NCI-H2081 (cell line): ENCODE data around the gene EPHB4.
"Not testable (repeated sequence)": the region's sequence is repeated elsewhere in the genome, so short reads cannot be mapped to it uniquely, and the experiment has no call there.

Experiments
- DNase-seq, 2 experiments: peaks; one replicate each; lab custom pipeline; 2025; lab: John Stamatoyannopoulos, UW

Gene EPHB4

DNA sequence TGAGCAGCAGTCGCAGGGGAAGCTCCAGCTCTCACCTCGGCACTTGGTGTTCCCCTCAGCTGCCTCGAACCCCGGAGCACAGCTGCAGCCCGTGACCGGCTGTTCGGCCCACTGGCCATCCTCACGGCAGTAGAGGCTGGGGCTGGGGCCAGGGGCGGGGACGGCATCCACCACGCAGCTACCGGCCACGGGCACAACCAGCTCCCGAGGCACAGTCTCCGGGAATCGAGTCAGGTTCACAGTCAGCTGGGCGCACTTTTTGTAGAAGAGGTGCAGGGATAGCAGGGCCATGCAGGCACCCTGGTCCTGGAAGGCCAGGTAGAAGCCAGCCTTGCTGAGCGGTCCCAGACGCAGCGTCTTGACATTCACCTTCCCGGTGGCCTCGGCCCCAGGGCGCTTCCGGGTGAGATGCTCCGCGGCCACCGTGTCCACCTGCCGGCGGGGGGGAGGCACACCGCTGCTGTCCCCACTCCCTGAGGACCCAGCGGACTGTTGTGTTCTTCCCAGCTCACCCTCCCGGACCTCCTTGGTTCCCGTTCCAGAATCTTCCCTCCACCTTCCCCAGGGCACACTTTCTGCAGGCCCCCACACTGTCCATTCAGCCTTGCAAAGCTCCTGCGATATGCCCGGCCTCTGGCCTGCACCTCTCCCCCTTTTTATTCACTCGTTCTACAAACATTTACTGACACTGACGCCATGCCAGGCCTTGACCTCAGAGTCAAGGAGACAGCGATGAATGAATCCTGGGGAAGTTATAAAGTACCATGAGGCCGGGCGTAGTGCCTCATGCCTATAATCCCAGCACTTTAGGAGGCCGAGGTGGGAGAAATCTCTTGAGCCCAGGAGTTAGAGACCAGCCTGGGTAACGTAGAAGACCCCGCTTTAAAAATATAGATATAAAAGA, 4.8 kb downstream of the EPHB4 start:
- DNase-seq = no peak

DNA sequence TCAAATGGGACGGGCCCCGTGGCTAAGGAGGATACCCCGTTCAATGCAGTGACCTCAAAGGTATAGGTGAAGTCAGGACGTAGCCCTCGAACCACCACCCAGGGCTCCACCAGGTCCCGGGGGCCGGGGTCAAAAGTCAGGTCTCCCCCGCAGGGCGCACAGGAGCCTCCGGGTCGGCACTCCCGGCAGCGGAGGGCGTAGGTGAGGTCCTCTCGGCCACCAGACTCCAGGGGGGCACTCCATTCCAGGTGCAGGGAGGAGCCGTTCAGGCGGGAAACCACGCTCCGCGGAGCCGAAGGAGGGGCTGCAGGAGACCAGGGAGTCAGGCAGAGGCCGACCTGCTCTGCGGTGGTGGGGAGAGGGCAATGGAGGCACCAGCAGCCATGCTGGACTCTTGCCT, 7.7 kb downstream of the EPHB4 start:
- DNase-seq = no peak

DNA sequence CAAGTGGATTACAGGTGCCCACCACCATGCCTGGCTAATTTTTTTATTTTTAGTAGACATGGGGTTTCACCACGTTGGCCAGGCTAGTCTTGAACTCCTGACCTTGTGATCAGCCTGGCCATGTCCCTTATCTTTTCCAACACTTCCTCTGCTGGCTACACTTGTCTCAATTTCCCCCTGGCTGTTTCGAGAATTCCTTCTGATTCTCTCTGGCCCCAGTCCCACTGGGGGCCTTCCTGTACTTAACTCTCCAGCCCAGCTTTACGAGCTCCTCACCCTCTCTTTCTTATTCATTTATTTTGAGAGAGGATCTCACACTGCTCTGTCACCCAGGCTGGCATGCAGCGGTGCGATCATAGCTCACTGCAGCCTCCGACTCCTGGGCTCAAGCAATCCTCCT, 8.5 kb downstream of the EPHB4 start:
- DNase-seq = no peak

DNA sequence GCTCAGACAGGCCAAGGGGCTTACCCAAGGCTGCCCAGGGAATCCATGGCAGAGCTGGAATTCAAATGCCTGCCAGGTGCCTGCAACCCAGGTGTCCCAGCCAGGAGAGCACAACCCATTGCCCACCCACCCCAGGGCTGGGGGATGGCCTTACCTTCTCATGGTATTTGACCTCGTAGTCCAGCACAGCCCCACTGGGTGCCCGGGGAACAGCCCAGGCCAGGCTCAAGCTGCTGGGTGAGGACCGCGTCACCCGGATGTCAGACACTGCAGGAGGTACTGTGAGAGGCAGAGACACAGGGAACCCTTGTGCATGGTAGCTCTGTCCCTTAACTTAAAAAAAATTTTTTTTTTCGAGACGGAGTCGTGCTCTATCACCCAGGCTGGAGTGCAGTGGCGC, 9.0 kb downstream of the EPHB4 start:
- no peak for DNase-seq

DNA sequence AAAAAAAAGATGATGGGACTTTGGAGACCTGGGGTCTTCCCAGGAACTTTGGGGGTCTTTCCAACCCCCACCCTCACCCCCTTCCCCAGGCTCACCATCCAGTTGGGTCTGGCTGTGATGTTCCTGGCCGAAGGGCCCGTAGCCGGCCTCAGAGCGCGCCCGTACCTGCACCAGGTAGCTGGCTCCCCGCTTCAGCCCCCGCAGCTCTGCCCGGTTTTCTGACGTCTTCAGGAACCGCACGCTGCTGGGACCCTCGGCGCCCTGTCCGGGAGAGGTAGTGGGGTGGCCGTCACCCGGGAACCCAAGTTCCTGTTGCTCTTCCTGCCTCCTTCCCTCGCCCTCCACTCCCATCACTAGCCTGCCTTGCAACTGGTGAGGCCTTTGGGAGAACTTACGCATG, 10.2 kb downstream of the EPHB4 start:
- no peak for DNase-seq

DNA sequence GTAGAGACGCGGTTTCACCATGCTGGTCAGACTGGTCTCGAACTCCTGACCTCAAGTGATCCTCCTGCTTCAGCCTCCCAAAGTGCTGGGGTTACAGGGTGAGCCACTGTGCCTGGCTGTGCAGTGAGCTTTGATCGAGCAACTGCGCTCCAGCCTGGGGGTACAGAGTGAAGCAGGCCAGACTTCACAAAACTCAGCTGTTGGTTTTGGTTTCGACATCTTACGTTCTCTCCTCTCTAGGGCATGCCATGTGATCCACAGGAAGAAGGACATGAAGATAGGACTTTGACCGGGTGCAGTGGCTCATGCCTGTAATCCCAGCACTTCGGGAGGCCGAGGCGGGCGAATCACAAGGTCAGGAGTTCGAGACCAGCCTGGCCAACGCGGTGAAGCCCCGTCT, 10.8 kb downstream of the EPHB4 start:
- DNase-seq = not testable (repeated sequence)

DNA sequence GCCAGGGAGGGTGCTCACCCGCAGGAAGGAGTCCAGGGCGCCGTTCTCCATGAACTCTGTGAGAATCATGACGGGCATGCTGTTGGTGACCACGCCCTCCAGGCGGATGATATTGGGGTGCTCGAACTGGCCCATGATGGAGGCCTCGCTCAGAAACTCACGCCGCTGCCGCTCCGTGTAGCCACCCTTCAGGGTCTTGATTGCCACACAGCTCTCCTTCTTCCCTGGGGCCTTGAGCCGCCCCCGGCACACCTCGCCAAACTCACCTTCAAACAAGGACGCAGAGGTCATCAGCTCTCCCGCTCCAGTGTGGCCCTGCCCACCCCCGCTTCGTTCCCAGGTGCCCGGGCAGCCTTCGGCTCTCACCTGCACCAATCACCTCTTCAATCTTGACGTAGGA, 14.6 kb downstream of the EPHB4 start:
- no peak for DNase-seq

DNA sequence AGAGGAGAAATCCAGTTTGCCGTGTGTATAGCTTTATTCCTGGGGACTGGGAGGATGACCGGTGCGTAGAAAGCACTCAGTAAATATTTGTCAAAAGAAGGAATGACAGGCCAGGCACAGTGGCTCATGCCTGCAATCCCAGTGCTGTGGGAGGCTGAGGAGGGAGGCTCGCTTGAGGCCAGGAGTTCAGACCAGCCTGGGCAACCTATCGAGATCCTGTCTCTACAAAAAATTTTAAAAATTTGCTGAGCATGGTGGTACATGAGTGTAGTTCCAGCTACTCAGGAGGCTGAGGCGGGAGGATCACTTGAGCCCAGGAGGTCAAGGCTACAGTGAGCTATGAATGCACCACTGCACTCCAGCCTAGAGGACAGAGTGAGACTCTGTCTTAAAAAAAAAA, 15.8 kb downstream of the EPHB4 start:
- DNase-seq = no peak

DNA sequence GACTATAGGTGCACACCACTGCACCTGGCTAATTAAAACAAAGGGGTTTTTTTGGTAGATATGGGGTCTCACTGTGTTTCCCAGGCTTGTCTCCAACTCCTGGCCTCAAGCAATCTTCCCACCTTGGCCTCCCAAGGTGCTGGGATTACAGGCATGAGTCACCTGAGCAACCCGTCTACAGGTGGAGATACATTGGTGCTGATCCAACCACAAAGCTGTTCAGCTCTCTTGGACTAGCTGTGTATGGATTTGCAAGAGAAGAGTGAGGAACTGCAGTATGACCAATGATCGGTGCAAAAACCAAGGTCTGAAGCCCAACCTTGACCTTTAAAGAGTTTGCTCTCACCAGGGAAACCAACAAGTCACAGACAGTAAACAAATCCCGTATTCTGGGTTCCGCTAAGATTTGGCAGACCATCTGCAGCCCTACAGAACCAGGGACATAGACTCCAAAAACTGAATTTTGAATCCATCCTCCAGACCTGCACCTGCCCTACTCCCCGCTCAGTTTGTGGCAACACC, 18.9 kb downstream of the EPHB4 start:
- DNase-seq = no peak

DNA sequence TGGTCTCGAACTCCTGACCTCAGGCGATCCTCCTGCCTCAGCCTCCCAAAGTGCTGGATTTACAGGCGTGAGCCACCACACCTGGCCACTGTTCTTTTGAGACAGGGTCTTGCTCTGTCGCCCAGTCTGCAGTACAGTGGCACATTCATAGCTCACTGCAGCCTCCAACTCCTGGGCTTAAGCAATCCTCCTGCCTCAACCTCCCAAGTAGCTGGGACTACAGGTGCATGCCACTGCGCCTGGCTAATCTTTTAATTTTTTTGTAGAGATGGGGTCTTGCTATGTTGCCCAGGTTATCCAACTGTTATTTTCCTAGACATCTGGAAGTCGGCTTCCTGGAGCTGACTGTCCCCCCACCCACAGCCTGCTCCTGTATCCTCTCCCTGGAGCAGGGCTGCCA, 20.4 kb downstream of the EPHB4 start:
- not testable (repeated sequence) for DNase-seq

DNA sequence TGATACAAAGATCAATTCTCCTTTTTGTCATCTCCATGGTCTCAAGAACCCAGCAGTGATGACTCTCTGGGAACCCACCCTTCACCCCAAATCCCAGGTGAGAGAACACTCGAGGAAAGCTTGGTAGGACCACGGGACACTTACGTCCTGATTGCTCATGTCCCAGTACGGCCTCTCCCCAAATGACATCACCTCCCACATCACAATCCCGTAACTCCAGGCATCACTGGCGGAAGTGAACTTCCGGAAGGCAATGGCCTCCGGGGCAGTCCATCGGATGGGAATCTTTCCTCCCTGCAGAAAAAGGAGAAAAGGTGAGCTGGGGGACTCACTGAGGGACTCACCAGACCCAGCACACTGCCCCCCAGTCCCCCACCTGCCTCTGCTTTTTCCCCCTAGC, 21.0 kb downstream of the EPHB4 start:
- DNase-seq = no peak

DNA sequence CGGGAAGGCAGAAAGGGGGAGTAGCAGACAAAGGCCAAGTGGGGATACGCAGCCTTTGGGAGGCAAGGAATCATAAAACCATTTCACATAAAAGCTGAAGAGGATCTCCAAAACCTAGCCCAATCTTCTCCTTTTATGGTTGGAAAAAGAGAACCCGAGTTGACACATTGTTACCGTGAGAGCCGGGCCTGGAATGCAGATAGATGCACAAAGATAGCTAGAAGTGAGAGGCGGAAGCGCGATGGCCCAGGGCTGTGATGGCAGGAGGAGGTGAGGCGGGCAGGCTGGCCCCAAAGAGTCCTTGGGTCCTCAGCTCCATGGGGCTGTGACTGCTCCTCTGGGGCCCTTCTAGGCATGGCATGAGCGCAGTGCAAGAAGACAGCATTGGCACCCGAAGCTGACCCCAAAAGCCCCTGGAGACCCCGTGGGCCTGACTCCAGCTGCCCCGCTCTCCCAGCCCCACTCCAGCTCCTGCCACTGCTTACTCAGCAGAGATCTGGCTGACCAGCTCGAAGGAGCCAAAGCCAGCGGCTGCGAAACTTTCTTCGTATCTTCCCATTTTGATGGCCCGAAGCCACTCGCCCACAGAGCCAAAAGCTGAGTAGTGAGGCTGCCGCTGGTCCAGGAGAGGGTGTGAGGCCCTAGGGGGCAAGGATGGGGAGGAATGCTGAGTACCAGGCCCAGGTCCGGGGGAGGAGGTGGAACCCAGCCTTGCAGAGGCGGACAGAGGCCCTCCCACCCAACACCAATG, 22.5 kb downstream of the EPHB4 start:
- no peak for DNase-seq

DNA sequence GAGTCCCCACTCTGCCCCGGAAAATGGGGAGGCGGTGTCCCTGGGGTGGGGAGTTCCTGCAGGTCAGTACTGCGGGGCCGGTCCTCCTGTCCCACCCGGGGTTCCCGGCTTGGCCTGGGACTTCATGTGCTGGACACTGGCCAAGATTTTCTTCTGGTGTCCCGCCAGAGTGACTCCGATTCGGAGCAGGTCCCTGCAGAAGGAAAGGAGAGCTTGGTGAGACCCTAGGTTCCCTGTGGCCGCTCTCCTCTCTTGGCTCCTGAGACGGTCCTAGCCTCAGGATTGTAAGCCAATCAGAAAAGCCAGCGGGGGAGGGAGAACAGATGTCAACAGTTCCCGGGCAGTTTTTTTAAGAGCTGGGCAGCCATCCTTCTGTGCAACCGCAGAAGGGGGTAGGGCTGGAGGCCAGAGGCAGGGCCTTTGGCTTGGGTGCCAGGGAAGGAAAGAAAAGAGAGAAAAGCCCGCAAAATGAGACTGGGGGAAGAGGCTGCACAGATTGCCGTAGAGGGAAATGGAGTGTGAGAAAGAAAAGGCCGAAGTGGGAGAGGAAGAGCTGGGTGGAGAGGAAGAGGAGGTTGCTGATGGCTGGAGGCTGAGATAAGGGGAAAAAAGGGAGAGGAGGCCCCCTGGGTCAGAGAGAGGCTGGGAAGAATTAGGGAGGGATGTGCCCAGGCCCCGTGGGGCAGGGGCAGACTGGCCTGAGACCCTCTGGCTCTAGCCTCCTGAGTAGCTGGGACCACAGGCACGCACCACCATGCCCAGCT, 23.7 kb downstream of the EPHB4 start:
- DNase-seq = peak; percentile 79 to 82

DNA sequence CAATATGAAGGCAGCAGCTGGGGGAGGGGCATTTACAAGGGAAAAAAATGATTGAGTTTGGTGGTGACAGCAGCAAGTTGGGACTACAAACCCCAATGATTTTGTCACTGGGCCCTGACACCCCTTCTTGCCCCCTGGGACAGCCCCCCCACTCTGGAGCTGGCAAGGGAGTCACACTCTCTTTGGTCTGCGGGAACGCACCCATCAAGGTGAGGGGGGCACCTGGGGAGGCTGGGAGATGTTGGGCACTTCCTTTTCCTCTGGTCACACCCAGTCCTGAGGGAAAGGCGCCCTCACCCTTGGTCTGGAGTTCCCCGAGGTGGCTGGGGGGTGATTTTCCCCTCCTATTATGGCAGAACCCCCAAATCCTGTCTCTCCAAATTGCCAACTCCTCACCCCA, 24.4 kb downstream of the EPHB4 start:
- no peak for DNase-seq

DNA sequence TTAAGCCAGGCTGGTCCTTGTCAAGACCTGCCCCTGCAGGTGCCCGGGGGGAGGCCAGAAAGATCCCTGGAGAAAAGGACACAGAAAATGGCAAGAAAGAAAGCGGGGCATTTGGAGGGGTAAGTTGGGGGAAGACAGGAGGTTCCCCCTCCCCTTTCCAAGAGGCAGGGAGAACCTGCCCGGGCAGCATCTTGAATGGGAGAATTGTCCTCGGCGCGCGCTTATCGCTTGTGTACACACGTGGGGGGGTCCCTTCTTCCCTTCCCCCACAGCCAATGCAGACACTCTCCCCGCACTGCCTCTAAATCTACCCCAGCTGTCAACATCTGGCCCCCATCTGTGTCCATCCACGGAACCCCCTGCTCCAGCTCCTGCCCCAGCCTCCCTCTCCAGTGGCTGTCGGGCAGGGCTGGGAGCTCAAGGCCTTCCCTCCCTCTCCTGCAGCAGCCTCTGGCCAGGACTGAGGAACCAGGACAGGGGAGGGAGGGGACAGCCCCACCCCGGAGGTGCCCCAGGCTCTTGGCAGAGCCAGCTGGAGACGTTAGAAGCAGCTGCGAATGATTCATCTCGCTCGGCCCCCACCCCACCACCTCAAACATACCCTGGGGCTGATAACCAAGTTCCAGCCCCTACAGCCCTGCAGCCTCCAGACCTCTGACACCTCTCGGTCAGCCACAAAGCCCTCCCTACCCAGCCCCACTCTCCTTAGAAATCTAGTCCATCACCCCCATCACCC, 25.3 kb downstream of the EPHB4 start:
- DNase-seq = peak; percentile 18 to 64

DNA sequence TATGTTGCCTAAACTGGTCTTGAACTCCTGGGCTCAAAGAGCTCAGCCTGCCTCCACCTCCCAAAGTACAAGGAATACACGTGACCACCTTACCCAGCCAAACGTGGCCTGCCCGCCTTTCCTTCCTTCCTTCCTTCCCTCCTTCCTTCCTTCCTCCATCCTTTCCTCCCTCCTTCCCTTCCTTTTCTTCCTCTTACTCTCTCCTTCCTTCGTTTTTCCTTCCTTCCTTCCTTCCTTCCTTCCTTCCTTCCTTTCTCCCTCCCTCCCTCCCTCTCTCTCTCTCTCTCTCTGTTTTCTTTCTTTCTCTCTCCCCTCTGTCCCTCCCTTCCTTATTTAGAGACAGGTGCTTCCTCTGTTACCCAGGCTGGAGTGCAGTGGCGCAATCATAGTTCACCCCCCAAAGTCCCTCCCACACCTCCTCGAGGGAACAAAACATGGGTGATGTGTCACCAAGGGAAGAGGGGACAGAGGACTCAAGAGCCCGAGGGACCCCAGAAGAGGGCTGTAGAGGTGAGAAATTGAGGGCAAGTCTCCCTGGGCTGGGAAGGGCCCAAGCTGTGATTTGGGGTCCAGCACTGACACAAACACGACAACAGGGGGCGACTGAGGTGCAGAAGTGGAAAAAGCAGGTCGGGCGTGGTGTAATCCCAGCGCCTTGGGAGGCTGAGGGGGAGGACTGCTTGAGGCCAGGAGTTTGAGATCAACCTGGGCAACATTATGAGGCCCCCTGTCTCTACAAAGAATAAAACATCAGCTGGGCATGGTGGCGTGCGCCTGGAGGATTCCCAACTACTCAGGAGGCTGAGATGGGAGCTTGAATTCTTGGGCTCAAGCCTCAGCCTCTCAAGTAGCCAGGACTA, 28.1 kb downstream of the EPHB4 start:
- DNase-seq = peak; percentile 43 to 46

DNA sequence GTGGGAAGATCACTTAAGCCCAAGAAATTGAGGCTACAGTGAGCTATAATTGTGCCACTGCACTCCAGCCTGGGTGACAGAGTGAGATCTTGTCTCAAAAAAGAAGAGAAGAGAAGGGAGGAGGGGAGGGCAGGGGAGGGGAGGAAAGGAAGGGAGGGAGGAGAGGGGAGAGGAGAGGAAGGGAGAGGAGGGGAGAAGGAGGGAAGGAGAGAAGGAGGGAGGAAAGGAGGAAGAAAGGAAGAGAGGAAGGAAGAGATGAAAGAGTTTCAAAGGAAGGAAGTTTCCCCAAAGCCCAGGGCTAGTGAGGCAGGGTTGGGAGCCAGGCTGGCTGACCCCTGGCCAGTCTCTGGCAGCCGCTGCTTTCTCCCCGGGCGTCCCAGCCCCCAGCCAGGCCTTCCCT, 32.6 kb downstream of the EPHB4 start:
- no peak for DNase-seq

DNA sequence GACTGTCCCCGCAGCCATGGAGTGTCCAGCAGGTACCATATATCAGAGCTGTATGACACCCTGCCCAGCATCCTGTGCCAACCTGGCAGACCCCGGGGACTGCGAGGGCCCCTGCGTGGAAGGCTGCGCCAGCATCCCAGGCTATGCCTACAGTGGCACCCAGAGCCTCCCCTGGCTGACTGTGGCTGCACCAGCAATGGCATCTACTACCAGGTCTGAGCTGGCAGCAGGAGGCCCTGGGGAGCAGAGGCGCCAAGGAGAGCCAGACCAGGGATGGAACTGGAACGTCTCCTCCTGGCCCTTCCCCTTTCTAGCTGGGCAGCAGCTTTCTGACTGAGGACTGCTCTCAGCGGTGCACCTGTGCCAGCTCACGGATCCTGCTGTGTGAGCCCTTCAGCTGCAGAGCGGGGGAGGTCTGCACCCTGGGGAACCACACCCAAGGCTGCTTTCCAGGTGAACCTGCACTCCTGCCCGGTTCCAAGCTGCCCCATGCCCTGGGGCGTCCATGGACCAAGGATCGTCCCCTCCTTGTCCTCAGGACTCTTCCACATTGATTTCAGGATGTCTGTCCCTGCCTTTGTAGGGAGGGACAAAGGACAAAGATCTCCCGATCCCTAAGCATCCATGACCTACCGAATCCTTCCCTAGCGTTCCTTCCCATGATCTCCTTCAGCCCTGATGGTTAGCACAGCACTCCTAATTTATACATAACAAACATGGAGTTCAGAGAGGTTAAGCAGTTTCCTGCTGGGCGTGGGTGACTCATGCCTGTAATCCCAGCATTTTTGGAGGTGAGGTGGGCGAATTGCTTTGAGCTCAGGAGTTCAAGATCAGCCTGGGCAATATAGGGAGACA, 33.3 kb downstream of the EPHB4 start:
- peak in 1 of 2 experiments; percentile 39 for DNase-seq

DNA sequence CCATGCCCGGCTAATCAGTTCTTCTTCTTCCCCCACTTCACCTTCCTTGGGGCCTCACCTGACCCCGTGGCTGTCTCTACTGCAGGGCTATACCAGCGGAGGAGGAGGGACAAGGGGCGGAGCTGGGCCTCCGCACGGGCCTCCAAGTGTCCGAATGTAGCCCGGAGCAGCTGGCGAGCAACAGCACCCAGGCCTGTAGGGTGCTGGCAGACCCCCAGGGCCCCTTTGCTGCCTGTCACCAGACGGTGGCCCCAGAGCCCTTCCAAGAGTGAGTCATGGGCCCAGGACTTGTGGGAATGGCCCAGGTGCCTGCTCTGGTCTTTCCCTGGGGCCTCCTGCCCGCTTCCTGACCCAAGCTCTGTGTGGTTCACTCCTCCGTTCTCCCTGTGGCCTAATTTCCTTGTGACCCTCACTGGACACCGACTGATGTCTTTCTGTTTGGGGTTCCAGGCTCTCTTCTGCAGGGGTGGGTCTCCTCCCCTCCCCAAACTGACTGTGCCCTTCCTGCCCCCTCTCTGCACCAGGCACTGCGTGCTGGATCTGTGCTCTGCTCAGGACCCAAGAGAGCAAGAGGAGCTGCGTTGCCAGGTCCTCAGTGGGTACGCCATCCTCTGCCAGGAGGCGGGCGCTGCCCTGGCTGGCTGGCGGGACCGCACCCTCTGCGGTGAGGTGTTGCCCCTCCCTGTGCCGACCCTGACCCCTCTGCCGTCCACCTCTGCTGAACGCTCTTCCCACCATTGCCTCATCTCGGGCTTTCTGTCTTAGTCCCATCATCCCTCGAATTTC, 35.2 kb downstream of the EPHB4 start:
- no peak for DNase-seq
